Activated CD4-positive, alpha-beta T cell treated with anti-CD3 and anti-CD28 coated beads, Interleukin-2, amount 10 ng/mL, durations not matched to agents 7 days and 5 days (primary cell): ENCODE data around the gene ZG16. TPM values are rescaled to one million over a fixed set of nuclear protein-coding genes. Genes with fewer than 3 reads are reported as not detected.
A peak's percentile ranks its signal among the peaks of the same experiment; 100 is the strongest.
"Not testable (repeated sequence)": the region's sequence is repeated elsewhere in the genome, so short reads cannot be mapped to it uniquely, and the experiment has no call there.

Experiments used
- CTCF ChIA-PET: fragments of 350-600 bp; sonication (Branson Sonifier 250); formaldehyde crosslinking; loops from one replicate; lab custom pipeline; 2021; ENCODE audit warnings: antibody characterized with exemption; lab: Charles Lee
- POLR2A ChIA-PET: fragments of 350-600 bp; sonication (Branson Sonifier 250); formaldehyde crosslinking; loops from one replicate; lab custom pipeline; 2021; ENCODE audit warnings: antibody characterized with exemption; lab: Charles Lee
- DNase-seq: peaks from one replicate; pipeline ENCODE4 v3.0.0-alpha.2; 2020
- H3K27ac Mint-ChIP-seq: one replicate; pipeline ENCODE4 v1.8.0; 2021; ENCODE audit warnings: mild to moderate bottlenecking, moderate library complexity, mixed read lengths
- H3K27me3 Mint-ChIP-seq: one replicate; pipeline ENCODE4 v1.8.0; 2021; ENCODE audit warnings: mixed read lengths
- H3K36me3 Mint-ChIP-seq: one replicate; pipeline ENCODE4 v1.8.0; 2021; ENCODE audit warnings: low read depth, mixed read lengths
- H3K4me1 Mint-ChIP-seq: one replicate; pipeline ENCODE4 v1.8.0; 2021; ENCODE audit warnings: mixed read lengths
- H3K4me3 Mint-ChIP-seq: one replicate; pipeline ENCODE4 v1.8.0; 2021; ENCODE audit warnings: mild to moderate bottlenecking, moderate library complexity, mixed read lengths
- H3K9me3 Mint-ChIP-seq: one replicate; pipeline ENCODE4 v1.8.0; 2021; ENCODE audit warnings: mixed read lengths
- total RNA-seq, 2 experiments: library from RNA; stranded (reverse); gene quantifications; one replicate each; pipeline ENCODE4 v1.2.3, GENCODE V29; 2021

The ZG16 gene
- total RNA-seq, 2 experiments from 2014 or later: not detected

DNA sequence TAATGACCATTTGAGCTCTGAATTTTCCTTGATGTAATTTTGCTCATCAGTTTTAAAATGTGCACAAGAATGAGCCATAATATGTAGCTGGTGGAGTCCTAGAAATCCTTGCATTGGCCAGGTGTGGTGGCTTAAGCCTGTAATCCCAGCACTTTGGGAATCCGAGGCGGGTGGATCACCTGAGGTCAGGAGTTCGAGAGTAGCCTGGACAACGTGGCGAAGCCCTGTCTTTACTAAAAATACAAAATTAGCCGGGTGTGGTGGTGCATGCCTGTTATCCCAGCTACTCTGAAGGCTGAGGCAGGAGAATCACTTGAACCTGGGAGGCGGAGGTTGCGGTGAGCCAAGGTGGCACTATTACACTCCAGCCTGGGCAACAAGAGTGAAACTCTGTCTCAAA lies 21.0 kb upstream of the ZG16 start:
- not testable (repeated sequence) for H3K27ac Mint-ChIP-seq, H3K9me3 Mint-ChIP-seq, H3K27me3 Mint-ChIP-seq, H3K36me3 Mint-ChIP-seq, DNase-seq, H3K4me3 Mint-ChIP-seq
- peaks cover 23% of the 10 kb centered on the region for H3K4me1 Mint-ChIP-seq
- ChIA-PET CTCF (interaction anchor here (0.7 to 0.9 kb wide), 3 partner anchors 13 to 881 kb away, joined by 3 to 6 read pairs (median 5); no protein-coding TSS in a partner anchor), POLR2A (interaction anchor here (0.7 kb wide), 1 partner anchor 59 kb away, joined by 3 read pairs; the partner anchor contains the start of gene PAGR1)

DNA sequence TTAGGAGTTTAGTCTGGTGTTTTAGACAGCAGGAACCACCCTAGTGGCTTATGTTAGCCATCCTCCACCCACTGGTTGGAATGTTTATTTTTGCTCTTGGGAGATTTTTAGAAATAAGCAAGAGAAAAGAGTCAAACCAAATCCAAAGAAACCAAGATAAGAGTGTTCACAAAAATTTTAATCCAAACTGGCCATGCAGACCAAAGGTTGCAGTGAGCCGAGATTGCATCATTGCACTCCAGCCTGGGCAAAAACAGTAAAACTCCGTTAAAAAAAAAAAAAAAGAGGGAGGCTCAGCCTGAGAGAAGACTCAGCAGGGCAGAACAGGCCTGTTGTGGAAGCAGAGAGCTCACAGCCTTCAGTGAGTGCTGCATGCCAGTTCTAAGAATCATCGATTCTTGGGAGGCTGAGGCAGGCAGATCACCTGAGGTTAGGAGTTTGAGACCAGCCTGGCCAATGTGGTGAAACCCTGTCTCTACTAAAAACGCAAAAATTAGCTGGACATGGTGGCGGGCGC lies 20.0 kb upstream of the ZG16 start:
- H3K36me3 Mint-ChIP-seq: no peaks in the 10 kb centered on the region
- POLR2A ChIA-PET: no interaction called here
- CTCF ChIA-PET: no interaction called here

DNA sequence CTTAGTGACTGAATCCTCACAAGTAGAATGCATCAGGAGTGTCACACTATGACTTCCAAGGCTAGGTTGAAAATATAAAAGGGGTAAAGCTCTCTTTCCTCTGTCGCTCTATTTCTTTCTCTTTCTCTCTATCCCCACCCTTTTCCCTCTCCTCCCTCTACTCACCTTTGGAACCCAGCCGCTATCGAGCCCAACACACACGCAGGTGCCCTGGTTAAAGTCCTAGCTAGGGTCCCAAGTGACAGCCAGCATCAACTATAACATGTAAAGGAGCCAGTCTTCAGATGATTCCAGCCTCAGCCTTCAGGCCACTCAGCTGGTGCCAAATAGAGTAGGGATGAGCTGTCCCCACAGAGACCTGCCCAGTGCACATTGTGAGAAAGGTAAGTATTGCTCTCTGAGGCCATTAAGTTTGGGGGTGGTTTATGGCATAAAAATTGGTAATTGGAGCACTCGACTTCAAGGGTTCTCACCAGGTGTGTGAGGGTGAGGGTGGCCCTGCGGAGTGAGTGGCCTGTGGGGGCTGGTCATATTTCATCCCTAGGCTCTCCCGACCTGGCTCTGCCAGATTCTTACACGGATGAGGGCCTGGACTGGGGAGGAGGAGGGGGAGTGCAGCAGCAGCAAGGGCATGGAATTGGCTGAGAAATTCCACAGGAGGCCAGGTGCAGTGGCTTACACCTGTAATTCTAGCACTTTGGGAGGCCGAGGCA lies 17.3 kb upstream of the ZG16 start:
- Mint-ChIP-seq H3K4me1 (peaks cover 13% of the 10 kb centered on the region), H3K4me3 (no peak overlapping the region), H3K27me3 (peaks cover 2% of the 10 kb centered on the region), H3K9me3 (no peaks in the 10 kb centered on the region), H3K36me3 (no peaks in the 10 kb centered on the region), H3K27ac (no peak overlapping the region)
- ChIA-PET POLR2A (no interaction called here), CTCF (no interaction called here)
- no peak for DNase-seq

More for the DNA sequence above, 20.0 kb upstream of the ZG16 start:
- H3K4me3 Mint-ChIP-seq: no peak overlapping the region
- no peak overlapping the region for H3K27ac Mint-ChIP-seq
- H3K27me3 Mint-ChIP-seq: peaks cover 2% of the 10 kb centered on the region
- H3K9me3 Mint-ChIP-seq: no peaks in the 10 kb centered on the region
- H3K4me1 Mint-ChIP-seq: peaks cover 23% of the 10 kb centered on the region
- no peak for DNase-seq

DNA sequence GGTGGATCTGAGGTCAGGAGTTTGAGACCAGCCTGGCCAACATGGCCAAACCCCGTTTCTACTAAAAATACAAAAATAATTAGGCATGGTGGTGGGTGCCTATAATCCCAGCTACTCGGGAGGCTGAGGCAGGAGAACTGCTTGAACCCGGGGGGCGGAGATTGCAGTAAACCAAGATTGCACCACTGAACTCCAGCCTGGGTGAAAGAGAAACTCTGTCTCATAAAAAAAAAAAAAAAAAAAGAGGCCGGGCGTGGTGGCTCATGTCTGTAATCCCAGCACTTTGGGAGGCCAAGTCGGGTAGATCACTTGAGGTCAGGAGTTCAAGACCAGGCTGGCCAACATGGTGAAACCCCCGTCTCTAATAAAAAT lies 16.8 kb upstream of the ZG16 start:
- H3K4me3 Mint-ChIP-seq, H3K9me3 Mint-ChIP-seq, H3K27me3 Mint-ChIP-seq, H3K27ac Mint-ChIP-seq, H3K36me3 Mint-ChIP-seq, POLR2A ChIA-PET, CTCF ChIA-PET, DNase-seq: not testable (repeated sequence)
- peaks cover 13% of the 10 kb centered on the region for H3K4me1 Mint-ChIP-seq

DNA sequence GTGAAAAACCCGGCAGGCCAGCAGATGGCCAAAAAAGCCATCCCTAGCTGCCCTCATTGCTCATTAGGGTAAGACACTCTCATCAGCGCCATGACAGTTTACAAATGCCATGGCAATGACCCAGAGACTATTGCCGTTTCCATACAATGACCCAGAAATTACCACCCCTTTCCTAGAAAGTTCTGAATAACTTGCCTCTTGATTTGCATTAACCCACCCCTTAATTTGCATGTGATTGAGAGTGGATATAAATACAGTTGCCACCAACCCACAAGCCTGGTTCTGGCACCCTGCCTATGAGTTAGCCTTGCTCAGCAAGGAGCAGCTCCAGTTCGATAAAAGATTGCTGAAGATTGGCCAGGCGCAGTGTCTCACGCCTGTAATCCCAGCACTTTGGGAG lies 16.2 kb upstream of the ZG16 start:
- Mint-ChIP-seq H3K36me3 (no peaks in the 10 kb centered on the region), H3K4me3 (no peak overlapping the region), H3K27me3 (peaks cover 2% of the 10 kb centered on the region), H3K4me1 (peaks cover 10% of the 10 kb centered on the region), H3K27ac (no peak overlapping the region), H3K9me3 (no peaks in the 10 kb centered on the region)
- ChIA-PET POLR2A (interaction anchor here (0.6 kb wide), 1 partner anchor 29 kb away, joined by 3 read pairs; the partner anchor contains the start of gene KIF22), CTCF (no interaction called here)
- no peak for DNase-seq

DNA sequence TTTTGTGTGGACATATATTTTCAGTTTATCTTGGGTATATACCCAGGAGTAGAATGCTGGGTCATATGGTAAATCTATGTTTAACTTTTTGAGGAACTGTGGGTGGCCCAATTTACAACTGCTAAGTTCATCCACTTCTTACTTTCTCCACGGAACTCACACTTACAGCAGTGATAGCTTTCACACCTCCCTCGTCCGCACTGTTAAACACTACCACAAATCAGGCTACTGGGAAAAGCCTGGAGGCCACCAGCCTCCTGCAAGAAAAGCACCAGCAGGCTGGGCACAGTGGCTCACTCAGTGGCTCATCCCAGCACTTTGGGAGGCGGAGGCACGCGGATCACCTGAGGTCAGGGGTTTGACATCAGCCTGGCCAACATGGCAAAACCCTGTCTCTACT lies 14.7 kb upstream of the ZG16 start:
- ChIA-PET POLR2A (no interaction called here), CTCF (no interaction called here)
- H3K4me3 Mint-ChIP-seq: no peak overlapping the region
- peaks cover 5% of the 10 kb centered on the region for H3K27me3 Mint-ChIP-seq
- H3K4me1 Mint-ChIP-seq: peaks cover 4% of the 10 kb centered on the region
- no peak for DNase-seq
- no peaks in the 10 kb centered on the region for H3K9me3 Mint-ChIP-seq
- H3K27ac Mint-ChIP-seq: no peak overlapping the region
- H3K36me3 Mint-ChIP-seq: no peaks in the 10 kb centered on the region

DNA sequence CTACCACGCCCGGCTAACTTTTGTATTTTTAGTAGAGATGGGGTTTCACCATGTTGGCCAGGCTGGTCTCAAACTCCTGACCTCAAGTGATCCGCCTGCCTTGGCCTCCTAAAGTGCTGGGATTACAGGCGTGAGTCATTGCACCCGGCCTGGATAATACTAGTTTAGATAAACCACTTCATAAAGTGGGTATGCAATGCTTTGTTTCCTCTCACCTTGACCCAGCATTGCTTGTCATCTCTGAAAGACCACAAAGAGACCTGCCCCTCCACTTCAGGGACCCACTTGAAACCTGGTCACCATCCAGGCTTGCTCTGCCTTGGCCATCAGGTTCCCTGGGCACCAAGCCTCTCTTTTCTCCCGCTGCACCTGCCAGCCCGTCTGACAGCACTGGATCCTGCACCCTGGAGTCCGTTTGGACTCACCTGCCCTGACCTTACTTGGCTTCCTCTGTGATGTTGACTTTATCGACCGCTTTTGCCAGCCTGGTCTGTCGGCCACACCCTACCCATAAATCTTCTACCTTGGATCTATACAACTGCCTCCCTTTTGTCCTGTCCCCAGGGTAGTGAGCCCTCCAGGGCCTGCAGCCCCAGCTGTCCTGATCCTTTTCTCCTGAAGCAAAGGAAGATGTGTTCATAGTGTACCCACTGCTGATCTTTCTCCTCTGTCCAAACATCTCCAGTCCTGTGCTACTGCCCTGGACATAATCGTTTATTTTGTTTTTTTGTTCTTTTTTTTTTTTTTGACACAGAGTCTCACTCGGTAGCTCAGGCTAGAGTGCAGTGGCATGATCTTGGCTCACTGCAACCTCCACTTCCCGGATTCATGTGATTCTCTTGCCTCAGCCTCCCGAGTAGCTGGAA lies 12.7 kb upstream of the ZG16 start:
- H3K27ac Mint-ChIP-seq: peak overlapping the region; percentile 13
- H3K4me3 Mint-ChIP-seq: no peak overlapping the region
- H3K4me1 Mint-ChIP-seq: peaks cover 3% of the 10 kb centered on the region
- no peak for DNase-seq
- H3K27me3 Mint-ChIP-seq: peaks cover 4% of the 10 kb centered on the region
- POLR2A ChIA-PET: no interaction called here
- H3K9me3 Mint-ChIP-seq: no peaks in the 10 kb centered on the region
- H3K36me3 Mint-ChIP-seq: no peaks in the 10 kb centered on the region
- CTCF ChIA-PET: interaction anchor here (0.6 to 1.8 kb wide), 3 partner anchors 11 to 84 kb away, joined by 3 to 8 read pairs (median 5); no protein-coding TSS in a partner anchor

DNA sequence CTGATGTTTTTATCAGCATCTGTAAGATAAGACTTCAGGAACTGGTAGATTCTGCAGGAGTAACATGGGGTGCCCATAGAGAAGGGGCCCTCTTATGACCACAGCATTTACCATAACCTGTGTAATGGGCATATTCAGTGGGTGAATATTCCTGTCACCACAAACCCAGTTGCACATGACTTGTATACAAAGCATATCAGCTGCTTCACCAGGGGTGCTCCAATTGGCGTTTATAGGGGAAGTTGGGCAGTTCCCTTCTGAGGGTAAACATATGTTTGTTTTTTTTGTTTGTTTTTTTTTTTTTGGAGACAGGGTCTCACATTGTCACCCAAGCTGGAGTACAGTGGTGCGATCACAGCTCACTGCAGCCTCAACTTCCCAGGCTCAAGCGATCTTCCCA lies 11.5 kb upstream of the ZG16 start:
- Mint-ChIP-seq H3K9me3 (no peaks in the 10 kb centered on the region), H3K4me1 (peaks cover 6% of the 10 kb centered on the region), H3K27ac (no peak overlapping the region), H3K4me3 (no peak overlapping the region), H3K36me3 (no peaks in the 10 kb centered on the region), H3K27me3 (peaks cover 2% of the 10 kb centered on the region)
- ChIA-PET CTCF (interaction anchor here (0.7 to 1.8 kb wide), 3 partner anchors 12 to 101 kb away, joined by 3 to 8 read pairs (median 4); no protein-coding TSS in a partner anchor), POLR2A (no interaction called here)
- DNase-seq: no peak

DNA sequence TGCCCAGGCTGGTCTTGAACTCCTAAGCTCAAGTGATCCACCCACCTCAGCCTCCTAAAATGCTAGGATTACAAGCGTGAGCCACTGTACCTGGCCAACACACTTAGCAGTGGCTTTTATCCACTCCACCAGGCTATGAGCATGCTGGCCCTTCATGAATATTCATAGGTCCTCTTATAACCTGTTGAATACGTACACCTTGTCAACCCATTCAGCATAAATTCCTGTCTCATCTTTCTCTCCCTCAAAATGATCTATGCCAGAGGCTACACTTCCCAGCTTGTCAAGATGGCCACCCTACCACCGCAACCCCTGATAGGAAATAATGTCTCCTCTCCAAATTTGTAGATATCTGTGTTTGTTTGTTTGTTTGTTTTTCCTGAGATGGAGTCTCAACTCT lies 11.0 kb upstream of the ZG16 start:
- no peak for DNase-seq
- H3K4me1 Mint-ChIP-seq: peaks cover 6% of the 10 kb centered on the region
- no peak overlapping the region for H3K27ac Mint-ChIP-seq
- no peaks in the 10 kb centered on the region for H3K9me3 Mint-ChIP-seq
- ChIA-PET POLR2A (no interaction called here), CTCF (interaction anchor here (0.7 kb wide), 1 partner anchor 21 kb away, joined by 4 read pairs; no protein-coding TSS in a partner anchor)
- peaks cover 2% of the 10 kb centered on the region for H3K27me3 Mint-ChIP-seq
- no peaks in the 10 kb centered on the region for H3K36me3 Mint-ChIP-seq
- no peak overlapping the region for H3K4me3 Mint-ChIP-seq

DNA sequence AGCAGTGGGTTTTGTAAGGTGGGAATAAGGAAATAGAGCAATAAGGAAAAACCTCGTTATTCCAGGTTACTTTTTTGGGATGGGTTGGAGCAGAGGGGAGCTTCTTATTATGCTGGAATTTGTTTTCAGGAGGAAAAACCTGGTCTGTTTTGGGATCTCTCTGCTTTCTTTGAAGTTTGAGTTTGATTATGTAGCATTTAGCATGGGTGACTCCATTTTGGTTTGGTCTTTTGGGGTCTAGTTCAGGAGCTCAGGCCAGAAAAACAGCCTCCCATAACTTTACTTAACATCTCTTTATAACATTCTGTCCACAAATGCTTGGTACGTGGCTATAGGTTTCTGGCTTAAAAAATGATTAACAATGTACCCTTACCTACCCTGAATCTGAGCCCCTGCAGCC lies 8.5 kb upstream of the ZG16 start:
- ChIA-PET POLR2A (no interaction called here), CTCF (interaction anchor here (0.9 to 2.2 kb wide), 6 partner anchors 10 to 78 kb away, joined by 3 to 10 read pairs (median 4); partner anchors contain the start of gene KIF22)
- Mint-ChIP-seq H3K4me3 (no peak overlapping the region), H3K36me3 (no peaks in the 10 kb centered on the region), H3K27me3 (peaks cover 2% of the 10 kb centered on the region), H3K4me1 (peaks cover 12% of the 10 kb centered on the region), H3K27ac (no peak overlapping the region), H3K9me3 (no peaks in the 10 kb centered on the region)
- no peak for DNase-seq

DNA sequence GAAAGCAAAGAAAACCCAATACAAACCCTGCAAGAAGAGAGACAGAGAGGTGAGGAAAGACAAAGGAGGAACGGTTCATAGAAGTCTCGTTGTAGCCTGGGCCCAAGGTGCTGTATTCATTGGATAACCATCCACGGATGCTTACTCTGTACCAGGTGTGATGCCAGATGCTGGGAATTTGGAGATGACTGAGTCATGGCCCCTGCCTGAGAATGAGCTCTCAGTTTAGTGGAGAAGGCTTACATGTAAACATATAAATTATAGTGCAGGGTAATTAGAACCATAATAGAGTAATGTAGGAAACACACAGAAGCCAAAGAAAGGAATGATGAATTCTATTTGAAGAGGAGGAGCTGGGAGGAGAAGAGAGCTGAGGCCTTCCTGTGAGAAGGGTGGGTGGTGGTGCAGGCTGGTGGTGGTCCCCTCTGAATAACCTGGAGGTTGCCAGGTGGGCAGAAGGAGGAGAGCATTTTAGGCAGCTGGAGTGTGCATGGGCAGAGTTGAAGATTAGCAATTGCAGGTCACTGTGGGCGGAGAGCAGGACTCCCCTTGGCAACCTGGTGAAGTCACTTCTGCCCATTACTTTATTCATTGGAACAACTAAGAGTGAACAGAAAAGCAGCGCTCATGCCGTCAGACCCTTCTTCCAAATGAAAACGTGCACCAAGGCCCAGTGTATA lies 7.7 kb upstream of the ZG16 start:
- no peak for DNase-seq
- Mint-ChIP-seq H3K27me3 (peaks cover 2% of the 10 kb centered on the region), H3K9me3 (no peaks in the 10 kb centered on the region), H3K4me1 (peaks cover 12% of the 10 kb centered on the region), H3K27ac (no peak overlapping the region), H3K36me3 (no peaks in the 10 kb centered on the region), H3K4me3 (no peak overlapping the region)
- ChIA-PET CTCF (interaction anchor here (1.1 to 2.2 kb wide), 5 partner anchors 14 to 79 kb away, joined by 3 to 10 read pairs (median 4); partner anchors contain the start of gene KIF22), POLR2A (no interaction called here)

DNA sequence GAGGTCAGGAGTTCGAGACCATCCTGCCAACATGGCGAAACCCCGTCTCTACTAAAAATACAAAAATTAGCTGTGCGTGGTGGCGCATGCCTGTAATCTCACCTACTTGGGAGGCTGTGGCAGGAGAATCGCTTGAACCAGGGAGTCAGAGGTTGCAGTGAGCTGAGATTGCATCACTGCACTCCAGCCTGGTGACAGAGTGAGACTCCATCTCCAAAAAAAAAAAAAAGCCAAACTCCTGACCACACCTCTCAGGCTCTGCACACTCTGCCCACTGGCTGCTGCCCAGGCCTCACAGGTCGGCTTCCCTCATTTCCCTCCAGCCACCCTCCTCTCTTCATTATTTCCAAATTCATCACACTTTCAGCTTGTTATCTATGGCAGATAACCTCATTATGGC lies 5.7 kb upstream of the ZG16 start:
- H3K9me3 Mint-ChIP-seq, H3K27me3 Mint-ChIP-seq, POLR2A ChIA-PET, H3K27ac Mint-ChIP-seq, H3K4me3 Mint-ChIP-seq, H3K36me3 Mint-ChIP-seq, DNase-seq: not testable (repeated sequence)
- peaks cover 12% of the 10 kb centered on the region for H3K4me1 Mint-ChIP-seq
- CTCF ChIA-PET: interaction anchor here (2.7 kb wide), 1 partner anchor 13 kb away, joined by 10 read pairs; no protein-coding TSS in a partner anchor
